Measurements from ENCODE around the gene KRT8.
"Not testable (repeated sequence)": the region's sequence is repeated elsewhere in the genome, so short reads cannot be mapped to it uniquely, and the experiment has no call there.

KRT8 gene

GRCh38 chr12:52876372-52876771 lies 28.5 kb downstream of the KRT8 start:
- no peak for FAIRE-seq

GRCh38 chr12:52874573-52875435 lies 30.1 kb downstream of the KRT8 start:
- DNase-seq (ENCODE audit: low spot score) = peak; percentile 44
- FAIRE-seq = no peak

More at GRCh38 chr12:52876372-52876771, 28.5 kb downstream of the KRT8 start:
- DNase-seq (ENCODE audit: low spot score) = no peak

- DNase-seq (ENCODE audit: low spot score) (peak; percentile 97), FAIRE-seq (no peak)
These were observed 30.9 kb downstream of the KRT8 start for GRCh38 chr12:52873832-52874572.

GRCh38 chr12:52873513-52873831 lies 31.4 kb downstream of the KRT8 start:
- no peak for FAIRE-seq
- no peak for DNase-seq (ENCODE audit: low spot score)

- DNase-seq (ENCODE audit: low spot score) (no peak), FAIRE-seq (no peak)
These were observed 32.1 kb downstream of the KRT8 start for GRCh38 chr12:52872644-52873389.

- FAIRE-seq (no peak), DNase-seq (ENCODE audit: low spot score) (peak; percentile 54)
These were observed 33.4 kb downstream of the KRT8 start for GRCh38 chr12:52871291-52872039.

GRCh38 chr12:52870361-52871290 lies 34.2 kb downstream of the KRT8 start:
- DNase-seq (ENCODE audit: low spot score) (peak; percentile 79), FAIRE-seq (no peak)

- DNase-seq (ENCODE audit: low spot score) = no peak
- no peak for FAIRE-seq
These were observed 37.2 kb downstream of the KRT8 start for GRCh38 chr12:52867642-52868041.

- FAIRE-seq (no peak), DNase-seq (ENCODE audit: low spot score) (no peak)
These were observed 37.7 kb downstream of the KRT8 start for GRCh38 chr12:52867152-52867551.

GRCh38 chr12:52865090-52865944 lies 39.6 kb downstream of the KRT8 start:
- FAIRE-seq = no peak
- peak; percentile 86 for DNase-seq (ENCODE audit: low spot score)

GRCh38 chr12:52862023-52862422 lies 42.9 kb downstream of the KRT8 start:
- DNase-seq (ENCODE audit: low spot score) (no peak), FAIRE-seq (no peak)

GRCh38 chr12:52861511-52861910 lies 43.4 kb downstream of the KRT8 start:
- no peak for FAIRE-seq
- no peak for DNase-seq (ENCODE audit: low spot score)

- DNase-seq (ENCODE audit: low spot score) (no peak), FAIRE-seq (no peak)
These were observed 44.6 kb downstream of the KRT8 start for GRCh38 chr12:52860102-52860823.

GRCh38 chr12:52857500-52857899 lies 47.4 kb downstream of the KRT8 start:
- DNase-seq (ENCODE audit: low spot score) = no peak
- FAIRE-seq = no peak

GRCh38 chr12:52856787-52857186 lies 48.1 kb downstream of the KRT8 start:
- peak; percentile 59 for FAIRE-seq
- DNase-seq (ENCODE audit: low spot score) = no peak

- FAIRE-seq; DNase-seq (ENCODE audit: low spot score): not testable (repeated sequence)
These were observed 48.8 kb downstream of the KRT8 start for GRCh38 chr12:52856077-52856476.

GRCh38 chr12:52851787-52852186 lies 53.1 kb downstream of the KRT8 start:
- DNase-seq (ENCODE audit: low spot score) (no peak), FAIRE-seq (no peak)

- no peak for DNase-seq (ENCODE audit: low spot score)
- no peak for FAIRE-seq
These were observed 54.2 kb downstream of the KRT8 start for GRCh38 chr12:52850681-52851080.

- DNase-seq (ENCODE audit: low spot score) = no peak
- FAIRE-seq = no peak
These were observed 55.4 kb downstream of the KRT8 start for GRCh38 chr12:52849511-52849910.

Measured in urothelium cell line (cell line).